Measurements from ENCODE around the gene INPP5J.

The INPP5J gene

DNA sequence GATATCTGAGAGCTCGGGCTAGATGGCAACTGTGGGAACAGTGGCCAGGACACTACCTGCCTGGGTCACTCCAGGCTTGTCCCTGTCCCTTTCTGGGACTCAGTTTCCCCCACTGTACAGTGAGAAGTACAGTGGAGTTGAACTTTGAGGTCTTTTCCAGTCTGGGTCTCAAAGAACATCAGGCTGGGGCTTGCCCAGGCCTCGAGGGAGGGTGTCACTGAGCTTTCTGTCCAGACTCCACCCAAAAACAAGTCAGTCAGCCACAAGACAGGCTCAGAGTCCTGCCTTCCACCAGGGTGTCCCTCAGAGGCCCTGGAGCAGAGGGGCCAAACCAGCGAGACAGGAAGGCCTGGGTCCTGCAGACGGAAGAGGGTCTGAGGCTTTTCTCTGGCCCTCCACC lies 19.5 kb downstream of the INPP5J start:
- H3K9me3 ChIP-seq (ENCODE audit: control insufficient read depth, insufficient read depth, low read depth, low read length): no peaks in the 10 kb centered on the region
- no peak overlapping the region for H3K27ac ChIP-seq (ENCODE audit: extremely low read depth, low read depth, low read length)
- TF ChIP-seq SP7 (tag by site-specific recombination; IDR thresholded peaks at IDR 0.05): no peak
- no peak for TF ChIP-seq ZNF830 (tag by site-specific recombination; IDR thresholded peaks at IDR 0.05; ENCODE audit: low read depth)
- TF ChIP-seq ZNF624 (tag by site-specific recombination; IDR thresholded peaks at IDR 0.05): no peak
- no peak for TF ChIP-seq ZNF239 (tag by site-specific recombination; IDR thresholded peaks at IDR 0.05)
- TF ChIP-seq ZNF473 (tag by site-specific recombination; IDR thresholded peaks at IDR 0.05): no peak
- TF ChIP-seq, protein P1, sequence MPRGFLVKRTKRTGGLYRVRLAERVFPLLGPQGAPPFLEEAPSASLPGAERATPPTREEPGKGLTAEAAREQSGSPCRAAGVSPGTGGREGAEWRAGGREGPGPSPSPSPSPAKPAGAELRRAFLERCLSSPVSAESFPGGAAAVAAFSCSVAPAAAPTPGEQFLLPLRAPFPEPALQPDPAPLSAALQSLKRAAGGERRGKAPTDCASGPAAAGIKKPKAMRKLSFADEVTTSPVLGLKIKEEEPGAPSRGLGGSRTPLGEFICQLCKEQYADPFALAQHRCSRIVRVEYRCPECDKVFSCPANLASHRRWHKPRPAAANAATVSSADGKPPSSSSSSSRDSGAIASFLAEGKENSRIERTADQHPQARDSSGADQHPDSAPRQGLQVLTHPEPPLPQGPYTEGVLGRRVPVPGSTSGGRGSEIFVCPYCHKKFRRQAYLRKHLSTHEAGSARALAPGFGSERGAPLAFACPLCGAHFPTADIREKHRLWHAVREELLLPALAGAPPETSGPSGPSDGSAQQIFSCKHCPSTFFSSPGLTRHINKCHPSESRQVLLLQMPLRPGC (tag by site-specific recombination; IDR thresholded peaks at IDR 0.05): no peak
- H3K4me3 ChIP-seq (ENCODE audit: low read depth, low read length): no peak overlapping the region
- no peaks in the 10 kb centered on the region for H3K36me3 ChIP-seq (ENCODE audit: control insufficient read depth in 2 of 2, insufficient read depth in 1 of 2, low read length in 2 of 2)
- ChIA-PET CTCF (interaction anchor here (0.6 to 3.9 kb wide), 4 partner anchors 11 to 851 kb away, joined by 3 to 25 read pairs (median 4); partner anchors contain the start of gene SELENOM), POLR2A (interaction anchor here (1.0 kb wide), 1 partner anchor 62 kb away, joined by 3 read pairs; the partner anchor contains the start of gene SMTN)
- H3K4me1 ChIP-seq (ENCODE audit: control insufficient read depth, insufficient read depth, low read length): no peaks in the 10 kb centered on the region

DNA sequence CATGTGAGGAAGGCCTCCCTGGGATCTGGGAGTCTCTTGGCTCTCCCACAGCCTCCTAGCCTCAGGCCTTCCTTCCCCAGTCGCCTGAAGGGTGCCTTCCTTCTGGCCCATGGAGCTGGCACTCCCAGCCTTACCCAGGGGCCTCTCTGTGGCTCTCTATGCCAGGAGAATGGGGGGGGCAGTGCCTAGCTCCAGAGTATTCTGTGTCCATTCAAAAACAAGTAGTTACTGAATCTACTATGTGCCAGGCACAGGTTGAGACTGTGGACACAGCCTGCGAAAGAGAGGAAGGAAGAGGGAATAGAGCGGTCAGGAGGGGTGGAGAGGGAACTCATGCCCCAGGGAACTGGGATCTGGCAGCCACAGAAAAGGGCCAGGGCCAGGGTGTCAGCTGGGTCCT lies 20.3 kb downstream of the INPP5J start:
- POLR2A ChIA-PET: no interaction called here
- TF ChIP-seq, protein P2, sequence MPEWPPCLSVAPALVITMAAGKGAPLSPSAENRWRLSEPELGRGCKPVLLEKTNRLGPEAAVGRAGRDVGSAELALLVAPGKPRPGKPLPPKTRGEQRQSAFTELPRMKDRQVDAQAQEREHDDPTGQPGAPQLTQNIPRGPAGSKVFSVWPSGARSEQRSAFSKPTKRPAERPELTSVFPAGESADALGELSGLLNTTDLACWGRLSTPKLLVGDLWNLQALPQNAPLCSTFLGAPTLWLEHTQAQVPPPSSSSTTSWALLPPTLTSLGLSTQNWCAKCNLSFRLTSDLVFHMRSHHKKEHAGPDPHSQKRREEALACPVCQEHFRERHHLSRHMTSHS (tag by site-specific recombination; IDR thresholded peaks at IDR 0.05): no peak
- TF ChIP-seq, protein P3, sequence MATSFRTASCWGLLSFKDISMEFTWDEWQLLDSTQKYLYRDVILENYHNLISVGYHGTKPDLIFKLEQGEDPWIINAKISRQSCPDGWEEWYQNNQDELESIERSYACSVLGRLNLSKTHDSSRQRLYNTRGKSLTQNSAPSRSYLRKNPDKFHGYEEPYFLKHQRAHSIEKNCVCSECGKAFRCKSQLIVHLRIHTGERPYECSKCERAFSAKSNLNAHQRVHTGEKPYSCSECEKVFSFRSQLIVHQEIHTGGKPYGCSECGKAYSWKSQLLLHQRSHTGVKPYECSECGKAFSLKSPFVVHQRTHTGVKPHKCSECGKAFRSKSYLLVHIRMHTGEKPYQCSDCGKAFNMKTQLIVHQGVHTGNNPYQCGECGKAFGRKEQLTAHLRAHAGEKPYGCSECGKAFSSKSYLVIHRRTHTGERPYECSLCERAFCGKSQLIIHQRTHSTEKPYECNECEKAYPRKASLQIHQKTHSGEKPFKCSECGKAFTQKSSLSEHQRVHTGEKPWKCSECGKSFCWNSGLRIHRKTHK (tag by site-specific recombination; IDR thresholded peaks at IDR 0.05): no peak
- TF ChIP-seq ZNF701 (tag by site-specific recombination; IDR thresholded peaks at IDR 0.05) (no peak), ZNF791 (tag by site-specific recombination; IDR thresholded peaks at IDR 0.05) (no peak), ZBTB8A (tag by site-specific recombination; IDR thresholded peaks at IDR 0.05) (no peak), ZNF37A (tag by site-specific recombination; IDR thresholded peaks at IDR 0.05) (no peak), ZNF169 (tag by site-specific recombination; IDR thresholded peaks at IDR 0.05) (no peak)
- TF ChIP-seq, protein P4, sequence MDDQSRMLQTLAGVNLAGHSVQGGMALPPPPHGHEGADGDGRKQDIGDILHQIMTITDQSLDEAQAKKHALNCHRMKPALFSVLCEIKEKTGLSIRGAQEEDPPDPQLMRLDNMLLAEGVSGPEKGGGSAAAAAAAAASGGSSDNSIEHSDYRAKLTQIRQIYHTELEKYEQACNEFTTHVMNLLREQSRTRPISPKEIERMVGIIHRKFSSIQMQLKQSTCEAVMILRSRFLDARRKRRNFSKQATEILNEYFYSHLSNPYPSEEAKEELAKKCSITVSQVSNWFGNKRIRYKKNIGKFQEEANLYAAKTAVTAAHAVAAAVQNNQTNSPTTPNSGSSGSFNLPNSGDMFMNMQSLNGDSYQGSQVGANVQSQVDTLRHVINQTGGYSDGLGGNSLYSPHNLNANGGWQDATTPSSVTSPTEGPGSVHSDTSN (CRISPR knock-in tag; IDR thresholded peaks at IDR 0.05): no peak
- Histone ChIP-seq H3K4me1 (ENCODE audit: control insufficient read depth, insufficient read depth, low read length) (no peaks in the 10 kb centered on the region), H3K4me3 (ENCODE audit: low read depth, low read length) (no peak overlapping the region), H3K36me3 (ENCODE audit: control insufficient read depth in 2 of 2, insufficient read depth in 1 of 2, low read length in 2 of 2) (no peaks in the 10 kb centered on the region), H3K27ac (ENCODE audit: extremely low read depth, low read depth, low read length) (no peak overlapping the region), H3K9me3 (ENCODE audit: control insufficient read depth, insufficient read depth, low read depth, low read length) (no peaks in the 10 kb centered on the region)
- CTCF ChIA-PET: interaction anchor here (0.7 to 3.9 kb wide), 2 partner anchors 10 to 35 kb away, joined by 3 to 25 read pairs; partner anchors contain the start of gene SELENOM

DNA sequence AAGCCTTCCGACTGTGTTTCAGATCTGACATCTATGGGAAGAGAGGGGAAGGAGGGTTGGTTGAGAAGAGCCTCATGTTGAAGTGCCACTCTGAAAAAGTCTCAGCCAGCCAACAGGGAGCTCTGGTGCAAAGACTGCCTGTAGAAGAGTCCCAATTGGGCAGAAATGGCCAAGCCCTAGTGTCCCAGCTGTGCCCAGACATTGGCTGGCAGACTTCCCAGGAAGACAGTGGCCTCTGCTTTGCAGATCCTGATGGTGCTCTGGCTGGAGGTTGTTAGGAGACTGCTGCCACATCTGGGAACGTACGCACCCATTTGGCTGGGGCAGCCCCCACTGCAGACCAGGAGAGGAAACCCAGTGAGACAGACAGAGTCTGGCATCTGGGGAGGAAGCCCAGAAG lies 20.8 kb downstream of the INPP5J start:
- Histone ChIP-seq H3K4me1 (ENCODE audit: control insufficient read depth, insufficient read depth, low read length) (no peaks in the 10 kb centered on the region), H3K4me3 (ENCODE audit: low read depth, low read length) (no peak overlapping the region), H3K27ac (ENCODE audit: extremely low read depth, low read depth, low read length) (no peak overlapping the region), H3K36me3 (ENCODE audit: control insufficient read depth in 2 of 2, insufficient read depth in 1 of 2, low read length in 2 of 2) (no peaks in the 10 kb centered on the region), H3K9me3 (ENCODE audit: control insufficient read depth, insufficient read depth, low read depth, low read length) (no peaks in the 10 kb centered on the region)
- ChIA-PET CTCF (interaction anchor here (0.6 to 3.9 kb wide), 3 partner anchors 11 to 645 kb away, joined by 3 to 25 read pairs (median 3); partner anchors contain the start of gene SELENOM), POLR2A (interaction anchor here (1.3 kb wide), 1 partner anchor 36 kb away, joined by 5 read pairs; the partner anchor contains the start of gene SELENOM)
- TF ChIP-seq MEIS1 (CRISPR knock-in tag; IDR thresholded peaks at IDR 0.05; ENCODE audit: borderline replicate concordance) (no peak), ZNF843 (tag by site-specific recombination; IDR thresholded peaks at IDR 0.05) (no peak), ZNF366 (tag by site-specific recombination; conservative IDR thresholded peaks at IDR 0.05) (no peak), HOXA7 (CRISPR knock-in tag; IDR thresholded peaks at IDR 0.05; ENCODE audit: borderline replicate concordance) (no peak), ZNF121 (tag by site-specific recombination; IDR thresholded peaks at IDR 0.05) (no peak)
- TF ChIP-seq, protein P5, sequence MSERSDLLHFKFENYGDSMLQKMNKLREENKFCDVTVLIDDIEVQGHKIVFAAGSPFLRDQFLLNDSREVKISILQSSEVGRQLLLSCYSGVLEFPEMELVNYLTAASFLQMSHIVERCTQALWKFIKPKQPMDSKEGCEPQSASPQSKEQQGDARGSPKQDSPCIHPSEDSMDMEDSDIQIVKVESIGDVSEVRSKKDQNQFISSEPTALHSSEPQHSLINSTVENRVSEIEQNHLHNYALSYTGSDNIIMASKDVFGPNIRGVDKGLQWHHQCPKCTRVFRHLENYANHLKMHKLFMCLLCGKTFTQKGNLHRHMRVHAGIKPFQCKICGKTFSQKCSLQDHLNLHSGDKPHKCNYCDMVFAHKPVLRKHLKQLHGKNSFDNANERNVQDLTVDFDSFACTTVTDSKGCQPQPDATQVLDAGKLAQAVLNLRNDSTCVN (tag by site-specific recombination; optimal IDR thresholded peaks at IDR 0.05): no peak
- TF ChIP-seq, protein P6, sequence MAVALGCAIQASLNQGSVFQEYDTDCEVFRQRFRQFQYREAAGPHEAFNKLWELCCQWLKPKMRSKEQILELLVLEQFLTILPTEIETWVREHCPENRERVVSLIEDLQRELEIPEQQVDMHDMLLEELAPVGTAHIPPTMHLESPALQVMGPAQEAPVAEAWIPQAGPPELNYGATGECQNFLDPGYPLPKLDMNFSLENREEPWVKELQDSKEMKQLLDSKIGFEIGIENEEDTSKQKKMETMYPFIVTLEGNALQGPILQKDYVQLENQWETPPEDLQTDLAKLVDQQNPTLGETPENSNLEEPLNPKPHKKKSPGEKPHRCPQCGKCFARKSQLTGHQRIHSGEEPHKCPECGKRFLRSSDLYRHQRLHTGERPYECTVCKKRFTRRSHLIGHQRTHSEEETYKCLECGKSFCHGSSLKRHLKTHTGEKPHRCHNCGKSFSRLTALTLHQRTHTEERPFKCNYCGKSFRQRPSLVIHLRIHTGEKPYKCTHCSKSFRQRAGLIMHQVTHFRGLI (tag by site-specific recombination; IDR thresholded peaks at IDR 0.05): no peak
- TF ChIP-seq, protein P7, sequence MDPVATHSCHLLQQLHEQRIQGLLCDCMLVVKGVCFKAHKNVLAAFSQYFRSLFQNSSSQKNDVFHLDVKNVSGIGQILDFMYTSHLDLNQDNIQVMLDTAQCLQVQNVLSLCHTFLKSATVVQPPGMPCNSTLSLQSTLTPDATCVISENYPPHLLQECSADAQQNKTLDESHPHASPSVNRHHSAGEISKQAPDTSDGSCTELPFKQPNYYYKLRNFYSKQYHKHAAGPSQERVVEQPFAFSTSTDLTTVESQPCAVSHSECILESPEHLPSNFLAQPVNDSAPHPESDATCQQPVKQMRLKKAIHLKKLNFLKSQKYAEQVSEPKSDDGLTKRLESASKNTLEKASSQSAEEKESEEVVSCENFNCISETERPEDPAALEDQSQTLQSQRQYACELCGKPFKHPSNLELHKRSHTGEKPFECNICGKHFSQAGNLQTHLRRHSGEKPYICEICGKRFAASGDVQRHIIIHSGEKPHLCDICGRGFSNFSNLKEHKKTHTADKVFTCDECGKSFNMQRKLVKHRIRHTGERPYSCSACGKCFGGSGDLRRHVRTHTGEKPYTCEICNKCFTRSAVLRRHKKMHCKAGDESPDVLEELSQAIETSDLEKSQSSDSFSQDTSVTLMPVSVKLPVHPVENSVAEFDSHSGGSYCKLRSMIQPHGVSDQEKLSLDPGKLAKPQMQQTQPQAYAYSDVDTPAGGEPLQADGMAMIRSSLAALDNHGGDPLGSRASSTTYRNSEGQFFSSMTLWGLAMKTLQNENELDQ (tag by site-specific recombination; IDR thresholded peaks at IDR 0.05; ENCODE audit: low read depth): no peak

Measured in HEK293 (cell line).